Fibroblast of mammary gland (primary cell): ENCODE results near the gene CDH4.

Source experiments
- DNase-seq: peaks from one replicate; pipeline ENCODE4 v3.0.0-alpha.2; 2010; ENCODE audit warnings: low read depth
- H3K4me3 ChIP-seq: 2 replicates; pipeline ENCODE4 v1.5.1; 2011; ENCODE audit warnings: low read depth, mild to moderate bottlenecking, low read length, moderate library complexity; ENCODE audit not compliant: control insufficient read depth
- TF ChIP-seq, protein P1 (sequence below): conservative IDR thresholded peaks from 2 replicates; pipeline ENCODE4 v1.5.1; 2011; ENCODE audit warnings: low read depth, low read length, inconsistent platforms; ENCODE audit not compliant: control insufficient read depth, insufficient read depth

Gene CDH4

DNA sequence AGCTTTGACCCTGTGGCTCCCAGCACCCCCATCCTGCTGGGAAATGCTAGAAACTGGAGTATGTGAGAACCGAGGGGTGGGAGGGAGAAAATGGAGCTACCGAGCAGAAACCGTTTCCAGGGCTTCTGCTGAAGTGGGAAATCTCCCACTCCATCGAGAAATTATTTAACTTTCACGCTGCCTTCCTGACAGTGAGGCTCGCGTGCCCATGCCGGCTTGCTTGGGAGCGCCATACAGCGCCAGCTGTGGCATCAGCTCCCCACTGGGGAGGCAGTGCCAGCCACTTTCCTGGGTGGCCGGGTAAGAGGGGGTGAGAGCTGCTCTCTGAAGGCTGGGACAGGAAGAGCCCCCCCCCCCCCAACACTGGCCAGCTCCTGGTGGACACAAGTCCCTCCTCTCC, 544.7 kb downstream of the CDH4 start:
- no peak for DNase-seq
- H3K4me3 ChIP-seq: no peak overlapping the region
- TF ChIP-seq, protein P1, sequence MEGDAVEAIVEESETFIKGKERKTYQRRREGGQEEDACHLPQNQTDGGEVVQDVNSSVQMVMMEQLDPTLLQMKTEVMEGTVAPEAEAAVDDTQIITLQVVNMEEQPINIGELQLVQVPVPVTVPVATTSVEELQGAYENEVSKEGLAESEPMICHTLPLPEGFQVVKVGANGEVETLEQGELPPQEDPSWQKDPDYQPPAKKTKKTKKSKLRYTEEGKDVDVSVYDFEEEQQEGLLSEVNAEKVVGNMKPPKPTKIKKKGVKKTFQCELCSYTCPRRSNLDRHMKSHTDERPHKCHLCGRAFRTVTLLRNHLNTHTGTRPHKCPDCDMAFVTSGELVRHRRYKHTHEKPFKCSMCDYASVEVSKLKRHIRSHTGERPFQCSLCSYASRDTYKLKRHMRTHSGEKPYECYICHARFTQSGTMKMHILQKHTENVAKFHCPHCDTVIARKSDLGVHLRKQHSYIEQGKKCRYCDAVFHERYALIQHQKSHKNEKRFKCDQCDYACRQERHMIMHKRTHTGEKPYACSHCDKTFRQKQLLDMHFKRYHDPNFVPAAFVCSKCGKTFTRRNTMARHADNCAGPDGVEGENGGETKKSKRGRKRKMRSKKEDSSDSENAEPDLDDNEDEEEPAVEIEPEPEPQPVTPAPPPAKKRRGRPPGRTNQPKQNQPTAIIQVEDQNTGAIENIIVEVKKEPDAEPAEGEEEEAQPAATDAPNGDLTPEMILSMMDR: no peak

DNA sequence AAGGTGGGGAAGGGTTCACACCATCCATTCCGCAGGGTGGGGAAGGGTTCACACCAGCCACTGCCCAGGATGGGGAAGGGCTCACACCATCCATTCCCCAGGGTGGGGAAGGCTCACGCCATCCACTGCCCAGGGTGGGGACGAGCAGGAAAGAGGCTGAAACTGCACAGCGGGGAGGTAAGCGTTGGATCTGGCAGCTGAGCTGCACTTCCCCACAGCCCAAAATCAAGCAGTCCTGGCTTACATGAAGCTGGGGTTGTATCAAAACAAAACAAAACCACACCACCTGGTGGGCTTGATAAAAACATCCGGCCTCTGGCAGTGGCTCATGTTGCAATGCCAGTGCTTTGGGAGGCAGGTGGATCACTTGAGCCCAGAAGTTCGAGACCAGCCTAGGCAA, 545.1 kb downstream of the CDH4 start:
- no peak for DNase-seq
- TF ChIP-seq, protein P1: no peak
- H3K4me3 ChIP-seq: no peak overlapping the region

DNA sequence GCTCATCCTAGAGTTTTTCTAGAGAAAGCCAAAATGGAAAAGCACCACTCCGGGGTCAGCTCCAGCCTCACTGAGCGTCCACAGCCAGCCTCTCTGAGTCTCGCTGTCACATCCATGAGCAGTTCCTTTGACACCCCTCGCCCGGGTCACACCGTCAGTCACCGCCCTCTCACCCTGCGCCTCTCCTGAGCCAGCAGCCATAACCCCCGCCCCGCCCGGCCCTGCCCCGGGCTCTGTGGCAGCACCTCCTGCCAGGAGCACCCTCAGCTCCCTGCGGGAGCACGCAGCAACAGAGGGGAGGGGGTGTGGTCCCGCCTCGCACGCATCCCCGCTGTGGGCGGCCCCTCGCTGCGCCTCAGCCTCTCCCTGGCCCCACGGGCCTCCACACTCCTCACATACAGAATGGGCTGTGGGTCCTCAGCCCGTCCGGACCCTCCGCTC, 545.9 kb downstream of the CDH4 start:
- TF ChIP-seq, protein P1: no peak
- DNase-seq: no peak

DNA sequence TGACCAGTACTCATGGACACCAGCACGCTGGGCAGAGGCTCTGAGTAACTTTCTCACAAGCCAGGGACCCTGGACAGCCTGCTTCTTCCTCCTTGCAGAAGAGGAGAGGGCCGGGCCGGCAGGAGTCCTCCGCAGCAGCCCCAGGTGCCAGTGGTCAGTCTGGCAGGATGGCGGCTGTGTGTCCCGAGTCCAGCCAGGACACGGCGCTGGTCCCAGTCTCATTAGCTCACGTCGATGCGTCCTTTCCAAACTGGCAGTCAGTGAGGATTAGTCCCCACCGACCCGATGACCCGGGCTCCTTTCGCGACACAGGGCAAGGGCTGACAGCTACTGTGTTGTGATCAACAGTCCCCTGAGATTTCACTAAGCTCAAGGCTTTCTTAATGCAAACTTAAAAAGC, 546.6 kb downstream of the CDH4 start:
- DNase-seq: no peak
- TF ChIP-seq, protein P1: no peak
- H3K4me3 ChIP-seq: no peak overlapping the region

More for the DNA sequence above, 545.9 kb downstream of the CDH4 start:
- no peak overlapping the region for H3K4me3 ChIP-seq

DNA sequence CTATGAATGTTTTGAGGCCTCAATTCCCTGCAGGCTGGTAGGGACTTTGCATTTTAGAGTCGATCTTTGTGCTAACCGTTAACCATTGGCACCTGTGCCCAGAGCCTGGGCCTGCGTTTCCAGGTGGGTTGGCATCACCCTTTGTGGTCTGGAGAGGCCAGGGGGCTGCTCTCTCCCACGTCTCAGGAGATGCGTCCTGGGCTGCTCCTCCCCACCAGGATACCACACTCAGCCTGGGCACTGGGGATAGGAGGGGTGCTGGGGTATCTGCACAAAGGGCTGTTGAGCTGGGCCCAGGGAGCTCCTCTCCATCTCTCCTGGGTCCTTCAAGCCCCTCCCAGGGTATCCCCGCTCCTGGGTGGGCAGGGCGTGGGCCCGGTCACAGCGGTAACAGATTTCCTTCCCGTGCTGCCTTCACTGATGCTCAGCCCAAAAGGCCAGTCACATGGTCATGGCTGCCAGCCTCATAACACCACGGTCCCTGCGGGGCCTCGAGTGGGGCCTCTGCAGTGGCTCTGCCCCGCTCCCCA, 547.4 kb downstream of the CDH4 start:
- TF ChIP-seq, protein P1: no peak
- H3K4me3 ChIP-seq: no peak overlapping the region
- no peak for DNase-seq

DNA sequence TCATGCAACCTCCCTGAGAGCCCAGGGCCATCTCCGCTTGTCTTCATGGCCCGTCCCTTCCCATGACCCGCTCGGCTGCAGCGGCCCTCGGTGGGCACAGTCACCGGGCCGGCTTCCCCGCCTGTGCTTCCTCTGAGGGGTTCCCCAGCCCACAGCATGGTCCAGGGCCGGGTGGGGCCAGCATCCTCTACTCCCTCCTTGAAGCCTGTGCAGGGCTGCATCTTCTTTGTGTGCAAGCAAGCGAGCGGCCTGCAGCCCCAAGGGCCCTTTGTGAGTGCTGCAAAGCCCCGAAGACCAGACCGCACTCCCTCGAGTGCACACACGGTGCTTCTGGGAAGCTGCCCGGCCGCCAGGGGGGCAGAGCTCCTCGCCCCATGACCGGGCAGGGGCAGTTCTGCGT, 547.9 kb downstream of the CDH4 start:
- no peak overlapping the region for H3K4me3 ChIP-seq
- TF ChIP-seq, protein P1: no peak
- no peak for DNase-seq
